HG03354 (cell line): ENCODE results near the gene CREB3L4.

Experiments
- ATAC-seq: cut with Tn5 transposase; IDR thresholded peaks from one replicate; pipeline ENCODE4 v1.9.1; 2021; ENCODE audit warnings: mild to moderate bottlenecking; ENCODE audit not compliant: unreplicated experiment, poor library complexity, severe bottlenecking

CREB3L4 gene, protein sequence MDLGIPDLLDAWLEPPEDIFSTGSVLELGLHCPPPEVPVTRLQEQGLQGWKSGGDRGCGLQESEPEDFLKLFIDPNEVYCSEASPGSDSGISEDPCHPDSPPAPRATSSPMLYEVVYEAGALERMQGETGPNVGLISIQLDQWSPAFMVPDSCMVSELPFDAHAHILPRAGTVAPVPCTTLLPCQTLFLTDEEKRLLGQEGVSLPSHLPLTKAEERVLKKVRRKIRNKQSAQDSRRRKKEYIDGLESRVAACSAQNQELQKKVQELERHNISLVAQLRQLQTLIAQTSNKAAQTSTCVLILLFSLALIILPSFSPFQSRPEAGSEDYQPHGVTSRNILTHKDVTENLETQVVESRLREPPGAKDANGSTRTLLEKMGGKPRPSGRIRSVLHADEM

DNA sequence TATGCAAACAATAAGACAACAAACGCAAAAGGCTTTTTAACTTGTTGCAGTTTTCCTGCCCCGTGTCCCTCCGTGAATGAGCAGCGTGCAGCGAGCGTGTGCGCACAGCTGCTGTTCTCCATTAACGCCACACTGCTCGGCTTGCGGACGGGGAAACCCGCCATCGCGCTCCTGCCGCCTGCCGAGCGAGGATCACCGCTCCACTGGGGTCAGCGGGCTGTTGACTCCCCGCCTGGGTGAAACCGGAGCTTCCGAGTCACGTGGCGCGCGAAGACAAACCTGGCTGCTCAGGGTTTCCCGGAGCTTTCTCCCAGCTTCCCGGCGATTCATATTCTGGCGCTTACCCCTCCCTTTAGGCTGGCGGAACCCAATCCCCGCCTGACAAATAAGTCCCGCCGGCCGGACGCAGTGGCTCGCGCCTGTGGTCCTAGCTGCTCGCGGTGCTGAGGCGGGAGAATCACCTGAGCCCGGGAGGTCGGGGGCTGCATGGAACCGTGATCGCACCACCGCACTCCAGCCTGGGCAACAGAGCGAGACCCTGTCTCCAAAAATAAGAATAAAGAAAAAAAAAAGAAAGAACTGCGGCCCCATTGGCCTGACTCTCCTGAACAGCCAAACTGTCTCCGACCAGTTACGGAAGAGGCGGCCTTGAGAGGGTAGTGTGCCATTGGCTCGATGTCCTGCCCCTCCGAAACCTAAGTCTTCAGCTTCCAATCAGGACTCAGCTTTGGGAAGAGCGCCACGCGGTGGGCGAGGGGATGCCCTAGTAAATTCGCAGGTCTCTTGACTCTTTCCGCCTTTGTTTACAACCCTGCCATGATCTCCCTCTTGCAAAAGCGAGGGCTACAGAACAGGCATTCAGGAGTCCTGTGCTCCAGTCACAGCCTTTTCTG is at the start of gene CREB3L4:
Gene CREB3L4 (plus strand): TSS at position 796 of the 893 bp plus-strand sequence. CDS start 624 bp downstream, outside the sequence.
- ATAC-seq, result peak; percentile 82

DNA sequence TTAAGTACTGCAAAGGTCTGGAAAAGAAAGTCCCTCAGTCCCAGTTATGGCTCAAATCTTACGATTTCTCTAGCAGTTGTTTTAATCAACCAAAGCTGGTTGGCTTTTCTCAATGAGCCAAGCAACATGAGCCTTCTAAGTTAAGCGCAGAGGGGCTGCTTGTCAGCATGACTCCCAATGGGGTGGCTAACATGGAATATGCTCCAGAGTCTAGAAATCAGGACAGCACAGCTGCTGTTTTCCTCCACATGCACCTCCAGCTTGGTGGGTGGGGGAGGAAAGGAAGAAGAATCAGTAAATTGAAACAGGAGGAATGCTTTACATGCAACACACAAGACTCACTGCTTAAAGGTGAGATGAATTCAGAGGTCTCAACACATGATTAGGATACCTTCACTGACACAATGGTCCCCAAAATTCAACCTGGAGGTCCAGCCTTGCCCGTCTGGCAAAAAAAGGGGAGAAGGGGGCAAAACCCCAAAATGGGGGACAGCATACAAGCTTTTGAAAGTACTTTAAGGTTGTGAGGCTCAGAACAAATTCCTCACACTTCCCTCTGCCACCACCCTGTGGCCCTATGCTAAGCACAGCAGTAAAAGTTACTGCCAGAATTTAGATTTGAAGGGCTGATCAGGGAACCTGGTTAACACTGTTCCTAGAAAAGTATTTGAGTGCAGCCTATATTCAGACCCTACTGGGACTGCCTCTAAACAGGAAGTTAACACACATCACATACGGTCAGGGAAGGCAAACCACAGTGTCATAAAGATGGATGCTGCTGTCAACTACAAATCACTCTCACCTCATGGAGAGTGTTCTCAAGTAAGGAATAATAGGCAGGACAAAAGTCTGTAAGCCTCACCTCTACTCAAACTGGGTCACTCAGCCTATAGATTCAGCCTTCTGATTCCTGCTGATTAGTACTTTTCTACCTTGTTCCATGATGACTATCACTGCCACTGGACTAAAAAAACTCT is 47.5 kb upstream of the CREB3L4 start:
- no peak for ATAC-seq

DNA sequence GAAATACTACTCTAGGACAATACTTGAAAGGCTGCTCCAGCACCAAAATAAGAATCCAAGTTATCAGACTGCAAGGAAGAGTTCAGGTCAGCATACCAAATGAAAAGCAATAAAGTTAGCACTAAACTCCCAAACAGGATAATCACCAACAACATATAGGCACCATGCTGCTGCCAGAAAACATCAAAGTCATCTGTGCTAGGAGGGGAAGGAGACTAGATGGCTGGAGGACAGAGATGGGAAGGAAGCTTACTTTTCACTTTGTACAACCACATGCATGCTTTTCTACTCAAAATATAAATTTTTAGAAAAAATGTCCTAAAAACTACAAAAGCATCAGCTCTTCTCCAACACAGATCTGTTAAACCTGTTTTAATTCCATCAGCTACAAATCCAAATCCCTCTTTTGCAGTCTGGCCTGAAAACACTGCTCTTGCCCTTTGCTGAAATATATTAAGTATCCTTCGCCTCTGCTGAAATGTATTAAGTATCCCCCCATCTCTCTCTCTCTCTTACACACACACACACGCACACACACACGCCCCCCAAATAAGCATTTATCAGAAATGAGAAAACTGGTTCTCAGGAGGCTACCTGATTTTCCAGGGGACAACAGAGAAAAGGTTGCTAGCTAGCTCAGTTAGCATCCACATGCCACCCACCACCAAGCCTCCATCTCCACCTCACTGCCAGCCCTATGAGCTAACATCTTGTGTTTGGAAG is 46.5 kb upstream of the CREB3L4 start:
- no peak for ATAC-seq

- no peak for ATAC-seq
These were observed 46.0 kb upstream of the CREB3L4 start for GRCh38 chr1:153921803-153922075.

GRCh38 chr1:153922076-153922971 is 45.4 kb upstream of the CREB3L4 start:
- ATAC-seq, result peak; percentile 39

DNA sequence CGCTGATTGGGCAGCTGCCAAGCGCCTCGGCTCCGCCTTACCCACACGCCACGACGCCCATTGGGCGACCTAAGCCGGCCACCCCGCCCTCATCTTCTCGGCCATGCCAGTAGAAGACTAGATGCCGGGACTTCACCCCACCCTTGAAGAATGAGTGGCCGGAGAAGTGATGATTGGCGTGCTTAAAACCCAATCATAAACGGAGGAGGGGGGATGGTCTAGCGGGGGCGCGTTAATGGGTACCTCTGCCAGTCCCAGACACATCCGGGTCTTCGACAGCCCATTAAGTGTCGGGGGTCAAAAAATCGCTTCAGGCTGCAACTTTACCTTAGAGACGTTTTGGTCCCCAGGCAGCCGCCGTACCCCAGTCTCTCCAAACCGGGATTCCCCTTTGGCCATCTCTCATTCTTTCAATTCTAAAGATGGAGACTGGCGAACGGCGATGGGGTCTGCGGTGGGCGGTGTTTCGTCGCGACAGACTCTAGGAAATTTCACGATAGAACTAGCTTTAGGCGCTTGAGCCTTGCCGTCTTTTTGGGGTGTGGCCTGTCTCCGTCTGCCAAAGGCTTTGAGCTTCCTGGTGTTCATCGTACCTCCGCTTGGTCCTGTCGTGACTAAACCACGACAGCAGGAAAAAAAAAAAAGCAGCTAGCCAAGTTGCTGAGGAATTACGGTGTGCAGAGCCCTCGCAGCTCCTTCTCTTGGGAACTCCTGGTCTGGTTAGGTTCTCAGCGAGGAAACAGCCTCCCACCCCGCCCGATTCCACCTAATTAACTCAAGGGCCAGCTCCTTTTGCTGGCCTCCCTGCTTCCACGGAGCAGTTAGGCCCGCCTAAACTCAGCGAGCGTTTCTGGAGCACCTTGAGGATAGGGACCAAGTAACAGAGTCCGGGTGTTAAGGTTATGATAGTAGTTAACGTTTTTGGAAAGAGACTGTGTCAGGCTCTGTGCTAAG is 44.5 kb upstream of the CREB3L4 start, which contains the start of gene GATAD2B:
Gene GATAD2B (minus strand): TSS at position 1 of the 954 bp plus-strand sequence. CDS start 94,625 bp downstream, outside the sequence.
- ATAC-seq, result peak; percentile 95

DNA sequence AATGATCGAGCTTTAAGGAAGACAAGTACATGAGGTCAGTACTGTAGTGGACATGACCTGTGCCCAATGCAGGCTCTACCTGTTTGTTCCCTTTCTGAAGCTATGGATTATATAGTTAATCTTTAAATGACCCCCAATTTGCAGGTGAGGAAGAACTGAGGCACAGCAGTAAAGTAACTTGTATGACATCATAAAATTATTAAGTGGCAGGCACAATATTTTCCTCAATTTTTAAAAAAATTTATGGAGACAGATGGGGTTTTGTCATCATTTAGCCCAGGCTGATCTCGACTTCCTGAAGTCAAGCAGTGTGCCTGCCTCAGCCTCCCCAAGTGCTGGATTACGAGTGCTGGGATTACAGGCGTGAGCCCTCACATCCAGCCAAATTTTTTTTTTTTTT is 41.3 kb upstream of the CREB3L4 start:
- ATAC-seq, result no peak

- ATAC-seq, result no peak
These were observed 39.5 kb upstream of the CREB3L4 start for GRCh38 chr1:153928245-153928644.

GRCh38 chr1:153928791-153929341 is 38.8 kb upstream of the CREB3L4 start:
- no peak for ATAC-seq

- no peak for ATAC-seq
These were observed 38.3 kb upstream of the CREB3L4 start for GRCh38 chr1:153929426-153929825.

DNA sequence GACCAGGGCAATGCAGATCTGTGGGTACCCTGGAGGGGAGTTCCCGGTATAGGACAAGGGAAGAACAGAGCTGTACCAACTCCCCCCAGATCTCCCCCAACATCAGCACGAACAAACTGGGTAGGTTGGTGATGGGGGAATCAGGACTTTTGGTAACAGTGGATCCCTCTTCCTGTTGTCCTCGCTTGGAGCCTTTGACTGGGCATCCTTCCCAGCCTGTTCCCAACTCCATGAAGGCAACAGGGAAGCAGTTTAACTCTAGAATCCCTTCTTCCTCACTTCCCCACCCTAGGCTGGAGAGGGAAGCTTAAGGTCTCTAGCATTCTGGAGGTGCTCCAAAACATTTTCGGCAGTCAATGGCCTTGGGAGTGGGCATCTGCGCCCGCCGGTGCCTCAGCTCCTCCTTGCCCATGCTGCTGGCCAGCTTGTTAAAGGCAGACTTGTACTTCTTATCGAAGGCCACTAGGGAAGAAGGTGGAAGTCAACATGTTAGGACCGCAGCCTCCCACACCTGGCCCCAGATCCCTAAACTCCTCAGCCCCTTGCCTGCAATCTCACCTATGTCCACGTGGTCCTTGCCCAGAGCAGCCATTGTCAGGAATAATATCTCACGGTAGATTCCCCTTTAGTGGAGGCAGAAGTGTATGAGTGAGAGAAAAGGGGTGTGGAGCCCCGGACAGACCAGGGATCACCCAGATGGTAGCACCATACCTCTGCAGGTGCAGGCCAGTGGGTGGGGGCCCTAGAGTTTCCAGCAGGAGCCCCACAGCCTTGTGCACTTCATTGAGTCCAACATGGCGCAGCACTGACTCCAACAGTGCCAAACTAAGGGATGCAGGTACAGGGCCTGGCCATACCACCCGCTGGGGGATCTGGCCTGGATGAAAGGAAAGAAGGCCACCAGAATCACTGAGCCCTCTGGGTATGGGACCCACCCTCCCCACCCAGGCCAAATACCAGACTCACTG is 37.4 kb upstream of the CREB3L4 start:
- no peak for ATAC-seq

- ATAC-seq, result no peak
These were observed 35.3 kb upstream of the CREB3L4 start for GRCh38 chr1:153932156-153933131.

GRCh38 chr1:153933430-153933829 is 34.3 kb upstream of the CREB3L4 start:
- ATAC-seq, result no peak

- ATAC-seq, result no peak
These were observed 33.7 kb upstream of the CREB3L4 start for GRCh38 chr1:153933955-153934354.

DNA sequence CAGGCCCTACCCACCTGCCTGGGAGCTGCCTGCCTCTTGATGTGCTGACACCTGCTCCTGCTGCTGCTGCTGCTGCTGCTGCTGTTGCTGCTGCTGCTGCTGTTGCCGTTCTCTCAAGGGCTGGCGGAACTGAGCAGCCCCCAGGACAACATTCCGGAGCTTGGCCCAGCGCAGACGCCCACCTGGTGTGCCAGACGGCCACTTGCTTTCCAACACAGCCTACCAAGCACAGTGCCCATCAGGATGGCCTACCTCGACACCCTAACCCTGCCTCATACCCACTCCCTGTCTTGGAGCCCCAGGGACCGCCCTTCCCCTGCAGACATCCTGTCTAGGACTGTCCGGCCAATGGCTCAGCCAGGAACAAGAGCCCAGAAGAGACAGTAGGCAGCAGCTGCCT is 33.0 kb upstream of the CREB3L4 start:
- ATAC-seq, result no peak
